Muscle of leg (tissue), 11 donors: ENCODE results near the gene PTPRN2. TPM values are rescaled to one million over a fixed set of nuclear protein-coding genes. Genes with fewer than 3 reads are reported as not detected.

Experiments
- DNase-seq: peaks from one replicate; pipeline ENCODE4 v3.0.0; 2013
- H3K27ac ChIP-seq: one replicate; pipeline ENCODE4 v1.5.1; 2013; ENCODE audit warnings: mild to moderate bottlenecking, low read length, control low read depth
- H3K27me3 ChIP-seq: one replicate; pipeline ENCODE4 v1.6.1; 2013; ENCODE audit warnings: low read length; ENCODE audit not compliant: control insufficient read depth, insufficient read depth
- H3K36me3 ChIP-seq: one replicate; pipeline ENCODE4 v1.6.1; 2013; ENCODE audit warnings: low read length; ENCODE audit not compliant: control insufficient read depth, insufficient read depth
- H3K4me1 ChIP-seq: one replicate; pipeline ENCODE4 v1.6.1; 2013; ENCODE audit warnings: low read length; ENCODE audit not compliant: control insufficient read depth, insufficient read depth
- H3K4me3 ChIP-seq: one replicate; pipeline ENCODE4 v1.5.1; 2013; ENCODE audit warnings: low read length, control low read depth
- H3K9me3 ChIP-seq: replicated peaks from 2 replicates; pipeline ENCODE4 v1.6.1; 2013; ENCODE audit warnings: low read depth, low read length; ENCODE audit not compliant: control insufficient read depth
- WGBS: methylation state at CpG from one replicate; pipeline ENCODE4 v1.1.5; 2013; ENCODE audit warnings: missing lambda C conversion rate; ENCODE audit not compliant: insufficient coverage; 5-methylcytosine and 5-hydroxymethylcytosine counted together
- polyA plus RNA-seq, 8 donors: library from polyadenylated mRNA; unstranded; fragments of 120-200 nt; gene quantifications; one replicate each; pipeline versions ENCODE4 v1.2.1 to v1.2.3, GENCODE V29; 2013; ENCODE audit warnings: inconsistent platforms in 1 of 8, low replicate concordance in 1 of 8; ENCODE audit not compliant: insufficient read length in 8 of 8, insufficient read depth in 1 of 8
- total RNA-seq: library from RNA; stranded (reverse); fragments of 120-200 nt; gene quantifications from one replicate; pipeline ENCODE4 v1.2.4, GENCODE V29; 2013

PTPRN2 gene
- total and polyA plus RNA-seq, 9 donors: 1.4 to 2.9 (median 2.3) TPM

- Histone ChIP-seq H3K9me3 (peaks cover 8% of the 10 kb centered on the region), H3K4me1 (no peaks in the 10 kb centered on the region), H3K4me3 (no peak overlapping the region), H3K27ac (no peak overlapping the region), H3K27me3 (no peaks in the 10 kb centered on the region), H3K36me3 (no peaks in the 10 kb centered on the region)
- WGBS: 83% methylated on average over 2 of the region's 4 CpGs
- no peak for DNase-seq
Measured at GRCh38 chr7:158134824-158135223, 452.8 kb downstream of the PTPRN2 start.

- Histone ChIP-seq H3K27me3 (no peaks in the 10 kb centered on the region), H3K36me3 (no peaks in the 10 kb centered on the region), H3K9me3 (peaks cover 12% of the 10 kb centered on the region), H3K4me3 (no peak overlapping the region), H3K4me1 (no peaks in the 10 kb centered on the region), H3K27ac (no peak overlapping the region)
- WGBS: 86% methylated on average over 31 of the region's 36 CpGs
- DNase-seq: no peak
Measured at GRCh38 chr7:158133515-158134271, 453.9 kb downstream of the PTPRN2 start.

- Histone ChIP-seq H3K27ac (no peak overlapping the region), H3K36me3 (no peaks in the 10 kb centered on the region), H3K9me3 (peaks cover 12% of the 10 kb centered on the region), H3K4me1 (no peaks in the 10 kb centered on the region), H3K27me3 (no peaks in the 10 kb centered on the region), H3K4me3 (no peak overlapping the region)
- 92% methylated on average over 21 of the region's 21 CpGs for WGBS
- no peak for DNase-seq
Measured at GRCh38 chr7:158133057-158133456, 454.6 kb downstream of the PTPRN2 start.

GRCh38 chr7:158130023-158130409 is 457.6 kb downstream of the PTPRN2 start:
- Histone ChIP-seq H3K9me3 (peaks cover 9% of the 10 kb centered on the region), H3K27me3 (no peaks in the 10 kb centered on the region), H3K4me1 (no peaks in the 10 kb centered on the region), H3K4me3 (no peak overlapping the region), H3K36me3 (no peaks in the 10 kb centered on the region), H3K27ac (no peak overlapping the region)
- WGBS: 98% methylated on average over 10 of the region's 10 CpGs
- no peak for DNase-seq

GRCh38 chr7:158129037-158130022 is 458.3 kb downstream of the PTPRN2 start:
- H3K27me3 ChIP-seq: no peaks in the 10 kb centered on the region
- 88% methylated on average over 9 of the region's 12 CpGs for WGBS
- H3K4me3 ChIP-seq: no peak overlapping the region
- DNase-seq: no peak
- no peak overlapping the region for H3K27ac ChIP-seq
- peaks cover 9% of the 10 kb centered on the region for H3K9me3 ChIP-seq
- H3K4me1 ChIP-seq: no peaks in the 10 kb centered on the region
- H3K36me3 ChIP-seq: no peaks in the 10 kb centered on the region

- 84% methylated on average over 9 of the region's 9 CpGs for WGBS
- Histone ChIP-seq H3K4me3 (no peak overlapping the region), H3K27ac (no peak overlapping the region), H3K9me3 (peaks cover 9% of the 10 kb centered on the region), H3K27me3 (no peaks in the 10 kb centered on the region), H3K36me3 (no peaks in the 10 kb centered on the region), H3K4me1 (no peaks in the 10 kb centered on the region)
- no peak for DNase-seq
Measured at GRCh38 chr7:158128572-158128971, 459.1 kb downstream of the PTPRN2 start.

- Histone ChIP-seq H3K27me3 (no peaks in the 10 kb centered on the region), H3K4me3 (no peak overlapping the region), H3K9me3 (peaks cover 18% of the 10 kb centered on the region), H3K36me3 (no peaks in the 10 kb centered on the region), H3K27ac (no peak overlapping the region), H3K4me1 (no peaks in the 10 kb centered on the region)
- DNase-seq: no peak
- WGBS: 84% methylated on average over 15 of the region's 15 CpGs
Measured at GRCh38 chr7:158127241-158127640, 460.4 kb downstream of the PTPRN2 start.

- H3K4me1 ChIP-seq: no peaks in the 10 kb centered on the region
- H3K4me3 ChIP-seq: no peak overlapping the region
- H3K9me3 ChIP-seq: peaks cover 19% of the 10 kb centered on the region
- H3K27me3 ChIP-seq: no peaks in the 10 kb centered on the region
- H3K36me3 ChIP-seq: no peaks in the 10 kb centered on the region
- no peak overlapping the region for H3K27ac ChIP-seq
- no peak for DNase-seq
- WGBS: 92% methylated on average over 15 of the region's 15 CpGs
Measured at GRCh38 chr7:158126661-158127060, 461.0 kb downstream of the PTPRN2 start.

- Histone ChIP-seq H3K27ac (no peak overlapping the region), H3K36me3 (no peaks in the 10 kb centered on the region), H3K4me3 (no peak overlapping the region), H3K27me3 (no peaks in the 10 kb centered on the region), H3K9me3 (peaks cover 22% of the 10 kb centered on the region), H3K4me1 (no peaks in the 10 kb centered on the region)
- WGBS: 89% methylated on average over 10 of the region's 22 CpGs
- no peak for DNase-seq
Measured at GRCh38 chr7:158125721-158126120, 461.9 kb downstream of the PTPRN2 start.

GRCh38 chr7:158125091-158125490 is 462.5 kb downstream of the PTPRN2 start:
- 87% methylated on average over 7 of the region's 17 CpGs for WGBS
- Histone ChIP-seq H3K4me1 (no peaks in the 10 kb centered on the region), H3K36me3 (no peaks in the 10 kb centered on the region), H3K27me3 (no peaks in the 10 kb centered on the region), H3K9me3 (peaks cover 23% of the 10 kb centered on the region), H3K27ac (no peak overlapping the region), H3K4me3 (no peak overlapping the region)
- DNase-seq: no peak
